ENCODE results near the gene PREPL. TPM values are rescaled to one million over a fixed set of nuclear protein-coding genes. Genes with fewer than 3 reads are reported as not detected.

The PREPL gene
- total and polyA plus RNA-seq, 2 of the 8 experiments (the other 6 are each of a cell fraction or from before 2014, with no cell fraction given), result 13.6 to 38.9 TPM

GRCh38 chr2:44297431-44297830 is 63.9 kb downstream of the PREPL start:
- H3K23ac ChIP-seq (ENCODE audit: insufficient read length), result no peak overlapping the region
- DNase-seq (ENCODE audit: low read depth in 1 of 2, low spot score in 2 of 2), result no peak
- no peak for FAIRE-seq
- H3K79me2 ChIP-seq (ENCODE audit: control insufficient read depth in 1 of 2, insufficient read depth in 2 of 2, low read length in 2 of 2), result no peaks in the 10 kb centered on the region
- no peaks in the 10 kb centered on the region for H3K4me1 ChIP-seq (replicated peaks in 1 of 4; ENCODE audit: control insufficient read depth in 3 of 4, insufficient read depth in 4 of 4, low read length in 3 of 4)
- WGBS, 2 experiments (ENCODE audit: extremely low coverage in 1 of 2, insufficient coverage in 1 of 2, insufficient read length in 1 of 2, insufficient replicate concordance in 2 of 2, low coverage in 1 of 2, low lambda C conversion rate in 2 of 2, missing lambda C conversion rate in 1 of 2), result 82% methylated on average over 2 of the region's 2 CpGs; no CpG with 5 or more reads in 1 of the 2 experiments
- no peak overlapping the region for H3K4me2 ChIP-seq (ENCODE audit: insufficient read depth in 1 of 2, low read depth in 2 of 2, low read length in 2 of 2)
- no peak overlapping the region for H3K14ac ChIP-seq (ENCODE audit: insufficient read length)
- no peaks in the 10 kb centered on the region for H3K23me2 ChIP-seq (ENCODE audit: low read depth, low read length)
- POLR2A ChIA-PET (ENCODE audit: partially characterized antibody), result no interaction called here
- no peaks in the 10 kb centered on the region for H3K9me3 ChIP-seq (ENCODE audit: insufficient read depth in 2 of 2, low read depth in 1 of 2, low read length in 1 of 2)
- no peak overlapping the region for H2BK5ac ChIP-seq (ENCODE audit: low read depth, low read length)
- H2AK5ac ChIP-seq (ENCODE audit: low read depth, low read length), result no peak overlapping the region
- no peak overlapping the region for H3K18ac ChIP-seq (ENCODE audit: extremely low read depth, low read length)
- CTCF ChIA-PET (ENCODE audit: partially characterized antibody), result interaction anchor here (0.6 to 3.7 kb wide), 5 partner anchors 13 to 668 kb away, joined by 3 to 30 read pairs (median 4); no protein-coding TSS in a partner anchor
- no peak overlapping the region for H4K5ac ChIP-seq (ENCODE audit: insufficient read length, low read depth, low read length)
- no peak overlapping the region for H3K9ac ChIP-seq (replicated peaks in 1 of 4; ENCODE audit: extremely low read depth in 1 of 4, low read depth in 3 of 4, low read length in 3 of 4)
- H3K27ac ChIP-seq (ENCODE audit: low read depth, low read length), result no peak overlapping the region
- H2BK15ac ChIP-seq (ENCODE audit: low read length), result peak overlapping the region; percentile 21; the same call in 1 of the 2 replicates
- no peak overlapping the region for H4K91ac ChIP-seq (replicated peaks; ENCODE audit: insufficient read length, low read length)
- H3K27me3 ChIP-seq (replicated peaks in 1 of 4; ENCODE audit: control insufficient read depth in 3 of 4, extremely low read depth in 1 of 4, insufficient read depth in 3 of 4, low read length in 3 of 4), result no peaks in the 10 kb centered on the region
- H4K20me1 ChIP-seq (replicated peaks in 1 of 2; ENCODE audit: control insufficient read depth in 1 of 2, insufficient read depth in 2 of 2, low read length in 2 of 2), result no peaks in the 10 kb centered on the region
- no peak overlapping the region for H2BK12ac ChIP-seq (ENCODE audit: low read depth, low read length)
- no peaks in the 10 kb centered on the region for H3K36me3 ChIP-seq (ENCODE audit: control insufficient read depth in 2 of 4, insufficient read depth in 4 of 4, low read length in 3 of 4)
- H2AFZ ChIP-seq (ENCODE audit: low read length), result no peak overlapping the region
- H3K4ac ChIP-seq (replicated peaks; ENCODE audit: insufficient read length, low read depth, low read length), result no peak overlapping the region
- 0 out of 2 replicates have a peak overlapping the region, but pooled peaks have one; percentile 13 for H2BK20ac ChIP-seq (ENCODE audit: low read length)
- no peak overlapping the region for H2BK120ac ChIP-seq (replicated peaks; ENCODE audit: low read depth, low read length)
- no peaks in the 10 kb centered on the region for H3K79me1 ChIP-seq (ENCODE audit: low read depth, low read length)
- H4K8ac ChIP-seq (ENCODE audit: extremely low read depth, insufficient read depth, low read length), result no peak overlapping the region
- H3K56ac ChIP-seq (replicated peaks; ENCODE audit: insufficient read length, low read depth, low read length), result no peak overlapping the region
- no peak overlapping the region for H3K4me3 ChIP-seq (ENCODE audit: extremely low read depth in 1 of 4, insufficient read depth in 2 of 4, low read depth in 3 of 4, low read length in 4 of 4)
- TF ChIP-seq KDM4A (IDR thresholded peaks at IDR 0.05; ENCODE audit: low read depth, low read length, severe bottlenecking) (no peak), TAF1 (IDR thresholded peaks at IDR 0.05; ENCODE audit: low read depth, low read length) (no peak), NRF1 (IDR thresholded peaks at IDR 0.05; ENCODE audit: low read depth, low read length) (no peak), RXRA (IDR thresholded peaks at IDR 0.05; ENCODE audit: insufficient read depth, low read depth, low read length) (no peak), GABPA (IDR thresholded peaks at IDR 0.05; ENCODE audit: borderline replicate concordance, insufficient read depth, low read length) (no peak), POLR2A (IDR thresholded peaks at IDR 0.05; ENCODE audit: control extremely low read depth in 1 of 2, low read depth in 2 of 2, low read length in 2 of 2) (no peak), POU5F1 (IDR thresholded peaks at IDR 0.05; ENCODE audit: low read depth, low read length) (no peak), JUND (IDR thresholded peaks at IDR 0.05; ENCODE audit: low read length) (no peak), EP300 (IDR thresholded peaks at IDR 0.05; ENCODE audit: borderline replicate concordance in 1 of 2, low read depth in 2 of 2, low read length in 2 of 2) (no peak), CHD2 (IDR thresholded peaks at IDR 0.05; ENCODE audit: low read length) (no peak), E2F6 (IDR thresholded peaks at IDR 0.05) (no peak)

Data from H1 (cell line).